Measurements from ENCODE around the gene TSC2. TPM values are rescaled to one million over a fixed set of nuclear protein-coding genes. Genes with fewer than 3 reads are reported as not detected.

Gene TSC2
- total and polyA plus RNA-seq, 3 experiments from 2014 or later, result 46.4 to 86.3 (median 79.3) TPM

- H3K4me1 Mint-ChIP-seq, result peaks cover 7 to 40% (median 11%) of the 10 kb centered on the region in 3 donors
- no peaks in the 10 kb centered on the region for H3K27me3 Mint-ChIP-seq
- H3K36me3 Mint-ChIP-seq, result peaks cover 0 to 44% (median 2%) of the 10 kb centered on the region in 3 donors
- POLR2A ChIA-PET, result no interaction called here
- H3K36me3 ChIP-seq (ENCODE audit: insufficient read depth, low read length), result peaks cover 12% of the 10 kb centered on the region
- H3K9me3 ChIP-seq (ENCODE audit: low read length), result no peaks in the 10 kb centered on the region
- no peak overlapping the region for H3K27ac Mint-ChIP-seq
- no peak for DNase-seq
- H3K27me3 ChIP-seq (ENCODE audit: insufficient read depth, low read length, poor library complexity, severe bottlenecking), result no peaks in the 10 kb centered on the region
- no peak overlapping the region for H3K4me3 Mint-ChIP-seq
- H3K9me3 Mint-ChIP-seq, result no peaks in the 10 kb centered on the region
- CTCF ChIA-PET, result interaction anchor here (0.8 to 3.1 kb wide), 10 partner anchors 9 to 152 kb away, joined by 3 to 23 read pairs (median 10); partner anchors contain the start of genes NDUFB10, NOXO1, NTHL1 and RAB26
- no peak overlapping the region for H3K27ac ChIP-seq (ENCODE audit: low read depth, low read length)
- H3K4me1 ChIP-seq (ENCODE audit: insufficient read depth, low read length), result peaks cover 18% of the 10 kb centered on the region
- no peak overlapping the region for H3K4me3 ChIP-seq (ENCODE audit: low read length)
These were observed 45.2 kb upstream of the TSC2 start for GRCh38 chr16:2002406-2003230.

- peaks cover 12% of the 10 kb centered on the region for H3K36me3 ChIP-seq (ENCODE audit: insufficient read depth, low read length)
- CTCF ChIA-PET, result interaction anchor here (0.8 to 3.1 kb wide), 15 partner anchors 9 to 151 kb away, joined by 3 to 23 read pairs (median 5); partner anchors contain the start of genes NDUFB10, NOXO1, NTHL1 and RAB26
- Mint-ChIP-seq H3K36me3 (peaks cover 0 to 40% (median 2%) of the 10 kb centered on the region in 3 donors), H3K27me3 (no peaks in the 10 kb centered on the region), H3K9me3 (no peaks in the 10 kb centered on the region), H3K4me1 (peaks cover 14 to 48% (median 18%) of the 10 kb centered on the region in 3 donors), H3K4me3 (no peak overlapping the region), H3K27ac (no peak overlapping the region)
- POLR2A ChIA-PET, result interaction anchor here (1.0 kb wide), 1 partner anchor 39 kb away, joined by 4 read pairs; the partner anchor contains the start of gene RPS2
- no peaks in the 10 kb centered on the region for H3K9me3 ChIP-seq (ENCODE audit: low read length)
- no peak overlapping the region for H3K4me3 ChIP-seq (ENCODE audit: low read length)
- peak overlapping the region; percentile 54 for H3K27ac ChIP-seq (ENCODE audit: low read depth, low read length)
- H3K27me3 ChIP-seq (ENCODE audit: insufficient read depth, low read length, poor library complexity, severe bottlenecking), result no peaks in the 10 kb centered on the region
- H3K4me1 ChIP-seq (ENCODE audit: insufficient read depth, low read length), result peaks cover 25% of the 10 kb centered on the region
- DNase-seq, result no peak
These were observed 44.5 kb upstream of the TSC2 start for GRCh38 chr16:2003231-2003826.

- Histone ChIP-seq H3K4me1 (ENCODE audit: insufficient read depth, low read length) (peaks cover 32% of the 10 kb centered on the region), H3K9me3 (ENCODE audit: low read length) (no peaks in the 10 kb centered on the region), H3K4me3 (ENCODE audit: low read length) (no peak overlapping the region), H3K36me3 (ENCODE audit: insufficient read depth, low read length) (peaks cover 12% of the 10 kb centered on the region), H3K27ac (ENCODE audit: low read depth, low read length) (peak overlapping the region; percentile 54), H3K27me3 (ENCODE audit: insufficient read depth, low read length, poor library complexity, severe bottlenecking) (no peaks in the 10 kb centered on the region)
- peak; percentile 74 to 88 (median 79) for DNase-seq
- peaks cover 0 to 35% (median 2%) of the 10 kb centered on the region in 3 donors for H3K36me3 Mint-ChIP-seq
- no peak overlapping the region for H3K4me3 Mint-ChIP-seq
- POLR2A ChIA-PET, result interaction anchor here (0.6 to 1.0 kb wide), 5 partner anchors 10 to 169 kb away, joined by 3 to 4 read pairs (median 3); partner anchors contain the start of gene RPS2
- H3K9me3 Mint-ChIP-seq, result no peaks in the 10 kb centered on the region
- CTCF ChIA-PET, result interaction anchor here (0.6 to 3.1 kb wide), 22 partner anchors 9 to 247 kb away, joined by 3 to 23 read pairs (median 3); partner anchors contain the start of genes ECI1, NDUFB10, NOXO1 and NTHL1
- H3K27ac Mint-ChIP-seq, result peak overlapping the region in 1 of 8 donors; percentile 81
- H3K27me3 Mint-ChIP-seq, result no peaks in the 10 kb centered on the region
- H3K4me1 Mint-ChIP-seq, result peaks cover 20 to 54% (median 24%) of the 10 kb centered on the region in 3 donors
These were observed 43.8 kb upstream of the TSC2 start for GRCh38 chr16:2003827-2004641.

GRCh38 chr16:2004795-2005517 is 42.8 kb upstream of the TSC2 start:
- Mint-ChIP-seq H3K9me3 (no peaks in the 10 kb centered on the region), H3K4me3 (no peak overlapping the region), H3K4me1 (peaks cover 22 to 56% (median 24%) of the 10 kb centered on the region in 3 donors), H3K36me3 (peaks cover 0 to 34% (median 2%) of the 10 kb centered on the region in 3 donors), H3K27me3 (no peaks in the 10 kb centered on the region), H3K27ac (peak overlapping the region in 1 of 8 donors; percentile 54)
- H3K27me3 ChIP-seq (ENCODE audit: insufficient read depth, low read length, poor library complexity, severe bottlenecking), result no peaks in the 10 kb centered on the region
- no peak overlapping the region for H3K27ac ChIP-seq (ENCODE audit: low read depth, low read length)
- DNase-seq, result no peak
- no peaks in the 10 kb centered on the region for H3K9me3 ChIP-seq (ENCODE audit: low read length)
- no peak overlapping the region for H3K4me3 ChIP-seq (ENCODE audit: low read length)
- peaks cover 12% of the 10 kb centered on the region for H3K36me3 ChIP-seq (ENCODE audit: insufficient read depth, low read length)
- CTCF ChIA-PET, result interaction anchor here (0.8 to 3.1 kb wide), 8 partner anchors 11 to 246 kb away, joined by 3 to 23 read pairs (median 4); partner anchors contain the start of genes ECI1, RPS2, TBL3 and TRAF7
- POLR2A ChIA-PET, result interaction anchor here (0.6 to 0.9 kb wide), 4 partner anchors 11 to 168 kb away, joined by 3 read pairs; partner anchors contain the start of gene RPS2
- H3K4me1 ChIP-seq (ENCODE audit: insufficient read depth, low read length), result peaks cover 33% of the 10 kb centered on the region

GRCh38 chr16:2005646-2006045 is 42.1 kb upstream of the TSC2 start:
- peak overlapping the region in 2 of 7 donors; percentile 44 to 71 for H3K4me3 Mint-ChIP-seq
- H3K36me3 Mint-ChIP-seq, result peaks cover 0 to 31% (median 2%) of the 10 kb centered on the region in 3 donors
- Histone ChIP-seq H3K4me1 (ENCODE audit: insufficient read depth, low read length) (peaks cover 40% of the 10 kb centered on the region), H3K4me3 (ENCODE audit: low read length) (no peak overlapping the region), H3K9me3 (ENCODE audit: low read length) (no peaks in the 10 kb centered on the region), H3K27ac (ENCODE audit: low read depth, low read length) (no peak overlapping the region), H3K27me3 (ENCODE audit: insufficient read depth, low read length, poor library complexity, severe bottlenecking) (no peaks in the 10 kb centered on the region), H3K36me3 (ENCODE audit: insufficient read depth, low read length) (peaks cover 12% of the 10 kb centered on the region)
- ChIA-PET POLR2A (interaction anchor here (0.8 kb wide), 1 partner anchor 41 kb away, joined by 3 read pairs; the partner anchor contains the start of gene RPS2), CTCF (interaction anchor here (1.2 to 3.1 kb wide), 2 partner anchors 135 to 149 kb away, joined by 3 to 23 read pairs; no protein-coding TSS in a partner anchor)
- no peaks in the 10 kb centered on the region for H3K27me3 Mint-ChIP-seq
- peaks cover 28 to 62% (median 30%) of the 10 kb centered on the region in 3 donors for H3K4me1 Mint-ChIP-seq
- peak overlapping the region in 1 of 8 donors; percentile 54 for H3K27ac Mint-ChIP-seq
- DNase-seq, result no peak
- no peaks in the 10 kb centered on the region for H3K9me3 Mint-ChIP-seq

- Mint-ChIP-seq H3K36me3 (peaks cover 0 to 24% (median 0%) of the 10 kb centered on the region in 3 donors), H3K4me3 (peak overlapping the region in 3 of 7 donors; percentile 37 to 83 (median 64)), H3K9me3 (no peaks in the 10 kb centered on the region), H3K27ac (peak overlapping the region in 4 of 8 donors; percentile 55 to 84 (median 72)), H3K27me3 (no peaks in the 10 kb centered on the region), H3K4me1 (peaks cover 28 to 62% (median 30%) of the 10 kb centered on the region in 3 donors)
- Histone ChIP-seq H3K27ac (ENCODE audit: low read depth, low read length) (no peak overlapping the region), H3K4me3 (ENCODE audit: low read length) (no peak overlapping the region), H3K36me3 (ENCODE audit: insufficient read depth, low read length) (peaks cover 10% of the 10 kb centered on the region), H3K9me3 (ENCODE audit: low read length) (no peaks in the 10 kb centered on the region), H3K4me1 (ENCODE audit: insufficient read depth, low read length) (peaks cover 42% of the 10 kb centered on the region), H3K27me3 (ENCODE audit: insufficient read depth, low read length, poor library complexity, severe bottlenecking) (no peaks in the 10 kb centered on the region)
- ChIA-PET POLR2A (no interaction called here), CTCF (interaction anchor here (1.2 kb wide), 1 partner anchor 149 kb away, joined by 3 read pairs; no protein-coding TSS in a partner anchor)
- no peak for DNase-seq
These were observed 41.5 kb upstream of the TSC2 start for GRCh38 chr16:2006317-2006716.

Measured in CD8-positive, alpha-beta memory T cell (primary cell).